Non-pigmented ciliary epithelial cell (primary cell): Measurements from ENCODE around the gene GABRR2.

Experiments
- DNase-seq: peaks from one replicate; pipeline ENCODE4 v3.0.0-alpha.2; 2010; ENCODE audit warnings: low read depth

The GABRR2 gene

DNA sequence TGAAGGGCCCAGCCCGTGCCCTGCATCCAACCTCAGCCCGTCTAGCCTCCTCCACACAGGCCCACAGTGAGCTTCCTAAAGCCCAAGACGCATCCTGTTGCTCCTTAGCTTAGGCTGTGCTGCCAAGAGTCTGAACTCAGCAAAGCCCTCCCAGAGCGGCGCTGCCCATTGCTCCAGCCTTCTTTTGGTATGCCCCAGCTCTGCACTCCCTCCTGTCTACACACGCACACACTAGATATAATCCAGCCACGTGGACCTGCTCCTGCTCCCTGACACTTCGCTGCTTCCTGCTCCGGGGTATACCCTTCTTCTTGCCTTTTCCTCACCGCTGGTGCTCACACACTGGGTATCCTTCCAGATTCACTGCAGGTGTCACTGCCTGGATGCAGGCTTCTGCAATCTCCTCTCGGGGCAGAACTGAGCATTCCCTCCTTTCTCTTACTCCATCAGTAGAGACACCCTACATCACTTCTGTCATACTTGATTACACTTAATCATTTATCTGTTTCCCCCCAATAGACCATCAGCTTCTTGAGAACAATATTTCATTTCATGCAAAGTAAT lies 23.8 kb downstream of the GABRR2 start:
- DNase-seq, result no peak

GRCh38 chr6:89290401-89291155 lies 24.5 kb downstream of the GABRR2 start:
- DNase-seq, result no peak

DNA sequence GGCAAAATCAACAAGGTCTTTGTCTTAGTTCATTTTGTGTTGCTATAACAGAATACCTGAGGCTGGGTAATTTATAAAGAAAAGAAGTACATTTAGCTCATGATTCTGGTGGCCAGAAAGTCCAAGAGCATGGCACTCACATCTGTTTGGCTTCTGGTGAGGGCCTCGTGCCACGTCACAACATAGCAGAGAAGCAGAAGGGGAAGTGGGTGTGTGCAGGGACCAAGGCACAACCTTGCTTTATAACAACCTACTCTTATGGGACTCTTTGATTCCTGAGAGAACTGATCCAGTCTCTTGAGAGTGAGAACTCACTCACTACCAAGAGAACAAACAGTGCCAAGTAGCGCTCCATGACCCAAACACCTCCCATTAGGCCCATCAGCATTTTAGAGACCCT lies 25.4 kb downstream of the GABRR2 start:
- no peak for DNase-seq

- DNase-seq, result no peak
Measured at GRCh38 chr6:89287351-89288028, 27.6 kb downstream of the GABRR2 start.

GRCh38 chr6:89286516-89286915 lies 28.6 kb downstream of the GABRR2 start:
- no peak for DNase-seq

DNA sequence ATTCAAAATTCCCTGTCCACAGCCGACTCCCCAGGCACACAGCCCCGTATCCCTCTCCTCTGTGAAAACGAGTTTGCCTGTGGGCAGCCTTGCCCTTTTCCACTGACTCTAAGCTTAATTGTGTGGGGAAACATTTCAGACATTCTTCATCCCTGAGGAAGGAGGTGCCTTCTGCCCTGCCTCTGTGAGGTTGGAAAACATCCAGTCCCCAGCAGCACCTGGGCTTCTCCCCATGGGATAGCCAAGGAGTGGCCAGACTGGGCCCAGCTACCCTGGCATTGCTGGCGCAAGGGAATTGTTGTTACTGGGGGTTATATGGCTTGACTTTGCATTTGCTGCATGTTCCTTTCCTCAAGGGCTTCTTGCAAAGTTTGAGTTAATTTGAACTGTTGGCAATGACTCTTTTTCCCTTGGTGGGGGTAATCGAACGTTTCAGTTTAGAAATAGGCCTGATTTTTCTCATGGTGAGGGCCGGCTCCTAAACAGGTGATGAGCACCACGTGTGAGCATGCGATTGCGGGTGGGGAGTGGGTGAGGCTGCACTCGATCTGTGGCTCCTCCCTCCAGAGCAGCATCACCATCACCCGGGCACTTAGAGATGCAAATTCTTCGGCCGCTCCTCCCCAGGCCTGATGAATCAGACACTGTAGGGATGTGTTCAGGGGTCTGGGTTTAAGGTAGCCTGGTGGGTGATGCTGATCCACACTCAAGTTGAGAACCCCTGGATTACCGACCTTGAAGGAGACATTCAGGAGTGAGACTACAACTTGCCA lies 29.9 kb downstream of the GABRR2 start:
- DNase-seq, result no peak

GRCh38 chr6:89284081-89284480 lies 31.0 kb downstream of the GABRR2 start:
- no peak for DNase-seq

DNA sequence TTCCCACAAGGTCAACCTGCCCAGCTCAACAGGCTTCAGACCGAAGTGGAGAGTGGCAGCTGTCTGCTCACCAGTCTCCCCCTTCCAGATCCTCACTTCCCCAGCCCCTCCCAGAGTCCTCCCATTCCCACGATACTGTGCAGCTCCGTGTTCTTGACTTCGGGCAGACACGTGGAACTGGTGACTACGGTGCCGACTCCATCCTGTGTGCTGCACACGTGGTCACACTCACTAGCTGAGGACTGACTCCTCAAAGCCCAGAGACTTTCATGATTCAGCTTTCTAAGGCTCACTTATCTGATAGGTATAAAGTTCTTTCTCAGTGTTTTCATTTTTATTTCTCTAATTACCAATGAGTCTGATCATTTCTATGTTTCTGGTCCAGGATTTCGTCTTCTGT lies 32.4 kb downstream of the GABRR2 start:
- DNase-seq, result no peak

GRCh38 chr6:89281779-89282246 lies 33.3 kb downstream of the GABRR2 start:
- no peak for DNase-seq

DNA sequence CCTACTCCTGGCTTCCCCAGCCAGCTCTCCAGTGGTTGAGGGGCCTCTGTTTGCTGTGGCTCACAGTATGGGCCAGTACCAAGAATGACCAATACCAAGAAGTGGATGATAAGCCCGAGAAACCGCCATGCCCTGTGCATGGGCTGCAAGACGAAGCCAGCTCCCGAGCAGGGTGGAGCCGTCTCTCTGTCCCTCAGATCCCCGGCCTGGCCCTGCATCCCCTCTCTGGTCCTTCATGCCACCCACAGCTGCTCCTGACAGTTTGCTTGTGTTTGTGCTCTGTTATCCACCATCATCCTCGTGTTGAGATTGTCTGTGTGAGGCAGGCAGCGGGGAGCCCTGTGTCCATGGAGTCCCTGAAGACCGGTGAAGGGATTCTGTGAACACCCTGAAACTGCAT lies 36.1 kb downstream of the GABRR2 start:
- DNase-seq, result no peak

GRCh38 chr6:89275900-89276299 lies 39.2 kb downstream of the GABRR2 start:
- no peak for DNase-seq

- no peak for DNase-seq
Measured at GRCh38 chr6:89273816-89274215, 41.3 kb downstream of the GABRR2 start.

- no peak for DNase-seq
Measured at GRCh38 chr6:89272596-89272995, 42.5 kb downstream of the GABRR2 start.

- no peak for DNase-seq
Measured at GRCh38 chr6:89270951-89271721, 44.0 kb downstream of the GABRR2 start.

GRCh38 chr6:89269981-89270380 lies 45.1 kb downstream of the GABRR2 start:
- DNase-seq, result no peak

DNA sequence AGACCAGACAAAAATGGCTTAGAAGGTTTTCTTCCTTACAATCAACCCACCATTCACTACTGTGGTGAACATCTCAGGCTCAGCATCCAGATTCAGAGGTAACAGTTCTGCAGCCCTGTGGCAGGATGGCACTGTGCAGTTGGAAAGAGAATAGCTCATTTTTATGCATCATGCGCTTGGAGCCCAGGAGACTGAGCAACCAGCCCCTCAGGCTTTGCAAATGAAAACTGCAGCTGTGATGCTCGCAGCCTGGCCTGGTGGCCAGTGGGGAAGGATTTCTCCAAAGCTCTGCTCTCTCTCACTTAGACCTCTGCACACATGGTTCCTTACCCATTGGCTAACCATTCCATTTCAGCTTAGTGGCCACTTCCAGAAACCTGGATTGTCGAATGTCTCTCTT lies 45.8 kb downstream of the GABRR2 start:
- no peak for DNase-seq

- DNase-seq, result no peak
Measured at GRCh38 chr6:89268776-89269175, 46.3 kb downstream of the GABRR2 start.

GRCh38 chr6:89267918-89268317 lies 47.2 kb downstream of the GABRR2 start:
- no peak for DNase-seq

DNA sequence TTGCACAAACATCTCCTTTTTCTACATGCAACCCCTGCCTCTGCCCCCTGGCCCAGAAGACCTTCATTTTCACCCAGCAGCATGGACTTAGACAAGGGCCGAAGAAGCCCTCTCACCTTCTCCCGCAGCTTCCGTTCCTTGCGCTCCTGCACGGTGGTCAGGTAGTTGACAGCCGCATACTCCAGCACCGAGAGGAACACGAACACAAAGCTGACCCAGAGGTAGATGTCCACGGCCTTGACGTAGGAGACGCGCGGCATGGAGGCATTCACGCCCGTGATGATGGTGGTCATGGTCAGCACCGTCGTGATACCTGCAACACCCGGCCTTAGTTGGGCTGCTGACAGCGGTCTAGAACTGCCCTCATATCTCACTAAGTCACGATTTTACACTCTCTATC lies 50.8 kb downstream of the GABRR2 start:
- DNase-seq, result no peak

DNA sequence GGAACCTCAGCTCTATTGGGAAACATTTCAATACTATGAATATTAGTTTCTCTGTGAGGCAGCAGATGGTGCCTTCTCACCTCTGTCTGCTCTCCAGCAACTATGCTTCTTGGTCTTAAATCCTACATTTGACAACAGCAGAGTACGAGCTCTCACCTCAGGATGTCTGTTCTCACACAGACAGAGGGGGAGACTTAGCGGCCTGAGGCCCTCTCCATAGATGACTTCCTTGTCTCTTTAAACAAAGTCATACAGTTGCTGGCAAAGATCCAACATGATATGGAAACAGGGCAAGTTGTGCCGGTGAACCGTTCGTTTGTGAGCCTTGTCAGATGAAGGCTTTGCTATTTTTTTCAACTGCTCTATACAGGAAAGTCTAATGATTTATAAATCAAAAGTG lies 54.3 kb downstream of the GABRR2 start:
- no peak for DNase-seq

- no peak for DNase-seq
Measured at GRCh38 chr6:89260310-89260709, 54.8 kb downstream of the GABRR2 start.

- DNase-seq, result no peak
Measured at GRCh38 chr6:89258912-89259311, 56.2 kb downstream of the GABRR2 start.
